ENCODE data around the gene DNM3.

DNA sequence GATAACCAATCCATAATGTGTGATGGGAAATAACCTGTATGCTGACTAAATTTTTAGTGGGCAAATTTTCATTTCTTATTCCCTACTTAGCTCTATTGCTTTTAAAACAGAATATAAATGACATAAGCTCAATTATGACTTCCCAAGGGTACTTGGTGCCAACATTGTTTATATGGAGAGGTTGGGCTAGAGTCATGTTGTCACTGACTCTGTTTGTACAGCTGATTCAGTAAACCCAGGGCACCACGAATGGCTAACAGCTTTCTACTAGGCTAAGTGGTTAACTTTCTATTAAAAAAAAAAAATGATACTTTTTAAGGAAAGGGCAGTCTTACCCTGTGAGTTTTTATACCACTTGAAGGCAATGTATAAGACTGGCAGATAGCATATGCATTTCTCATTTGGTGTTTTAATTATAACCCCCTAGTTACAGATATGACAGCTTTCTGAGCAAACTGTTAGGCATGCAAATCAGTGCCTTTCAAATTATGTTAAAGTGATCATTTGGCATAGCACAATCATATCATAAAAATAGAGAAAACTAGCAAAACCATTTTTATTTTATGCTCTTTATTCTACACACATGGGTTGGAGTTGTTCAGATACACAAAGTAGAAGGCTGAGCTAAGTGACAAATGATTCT, 147.1 kb downstream of the DNM3 start:
- TF ChIP-seq NFYB (IDR thresholded peaks at IDR 0.05; ENCODE audit: insufficient read depth, low read depth, low read length), result no peak
- TF ChIP-seq RAD21 (IDR thresholded peaks at IDR 0.05; ENCODE audit: insufficient read depth, low read depth, low read length), result no peak
- TF ChIP-seq EZH2 (IDR thresholded peaks at IDR 0.05; ENCODE audit: borderline replicate concordance, control insufficient read depth, low read depth, low read length), result no peak
- no peak for TF ChIP-seq ETV6 (conservative IDR thresholded peaks at IDR 0.05 in 1 of 2, IDR thresholded peaks at IDR 0.05 in 1 of 2; ENCODE audit: borderline replicate concordance in 1 of 2, low read depth in 1 of 2)
- TF ChIP-seq, protein P1, sequence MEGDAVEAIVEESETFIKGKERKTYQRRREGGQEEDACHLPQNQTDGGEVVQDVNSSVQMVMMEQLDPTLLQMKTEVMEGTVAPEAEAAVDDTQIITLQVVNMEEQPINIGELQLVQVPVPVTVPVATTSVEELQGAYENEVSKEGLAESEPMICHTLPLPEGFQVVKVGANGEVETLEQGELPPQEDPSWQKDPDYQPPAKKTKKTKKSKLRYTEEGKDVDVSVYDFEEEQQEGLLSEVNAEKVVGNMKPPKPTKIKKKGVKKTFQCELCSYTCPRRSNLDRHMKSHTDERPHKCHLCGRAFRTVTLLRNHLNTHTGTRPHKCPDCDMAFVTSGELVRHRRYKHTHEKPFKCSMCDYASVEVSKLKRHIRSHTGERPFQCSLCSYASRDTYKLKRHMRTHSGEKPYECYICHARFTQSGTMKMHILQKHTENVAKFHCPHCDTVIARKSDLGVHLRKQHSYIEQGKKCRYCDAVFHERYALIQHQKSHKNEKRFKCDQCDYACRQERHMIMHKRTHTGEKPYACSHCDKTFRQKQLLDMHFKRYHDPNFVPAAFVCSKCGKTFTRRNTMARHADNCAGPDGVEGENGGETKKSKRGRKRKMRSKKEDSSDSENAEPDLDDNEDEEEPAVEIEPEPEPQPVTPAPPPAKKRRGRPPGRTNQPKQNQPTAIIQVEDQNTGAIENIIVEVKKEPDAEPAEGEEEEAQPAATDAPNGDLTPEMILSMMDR (IDR thresholded peaks at IDR 0.05 in 2 of 3, conservative IDR thresholded peaks at IDR 0.05 in 1 of 3; ENCODE audit: control insufficient read depth in 2 of 3, extremely low read depth in 1 of 3, insufficient read depth in 1 of 3, low read depth in 3 of 3, low read length in 3 of 3), result no peak
- TF ChIP-seq ZNF384 (IDR thresholded peaks at IDR 0.05; ENCODE audit: borderline replicate concordance, low read depth, low read length), result no peak
- no peak for TF ChIP-seq YY1 (IDR thresholded peaks at IDR 0.05; ENCODE audit: low read depth, low read length)
- TF ChIP-seq CBX5 (IDR thresholded peaks at IDR 0.05; ENCODE audit: low read depth), result no peak
- no peak for TF ChIP-seq EED (IDR thresholded peaks at IDR 0.05; ENCODE audit: low read depth)
- no peak for TF ChIP-seq PRDM15 (CRISPR knock-in tag; IDR thresholded peaks at IDR 0.05)
- no peak for TF ChIP-seq PAX5 (IDR thresholded peaks at IDR 0.05; ENCODE audit: borderline replicate concordance, low read depth, low read length)
- TF ChIP-seq POLR2A (IDR thresholded peaks at IDR 0.05; ENCODE audit: low read depth, low read length), result no peak

All from GM12878 (cell line).